Epithelial cell of esophagus (primary cell): ENCODE results near the gene PRDX6.

Experiments
- DNase-seq: peaks from one replicate; pipeline ENCODE4 v3.0.0; 2010; ENCODE audit warnings: low read depth
- H3K4me3 ChIP-seq: 2 replicates; pipeline ENCODE4 v1.5.1; 2011; ENCODE audit warnings: mild to moderate bottlenecking, low read length, control low read depth
- CTCF ChIP-seq: IDR thresholded peaks from 2 replicates; pipeline ENCODE4 v1.5.1; 2011; ENCODE audit warnings: low read depth, mild to moderate bottlenecking, low read length, control low read depth, inconsistent platforms; ENCODE audit not compliant: insufficient read depth; ENCODE audit errors: missing control alignments

PRDX6 gene

GRCh38 chr1:173496757-173497320 is 19.7 kb downstream of the PRDX6 start:
- TF ChIP-seq CTCF: no peak
- peak; percentile 29 for DNase-seq
- H3K4me3 ChIP-seq: no peak overlapping the region

GRCh38 chr1:173499729-173500128 is 22.6 kb downstream of the PRDX6 start:
- TF ChIP-seq CTCF: no peak
- H3K4me3 ChIP-seq: no peak overlapping the region
- DNase-seq: no peak

- H3K4me3 ChIP-seq: no peak overlapping the region
- no peak for DNase-seq
- TF ChIP-seq CTCF: no peak
These were observed 25.0 kb downstream of the PRDX6 start for GRCh38 chr1:173502104-173502503.

GRCh38 chr1:173503391-173503790 is 26.3 kb downstream of the PRDX6 start:
- no peak for TF ChIP-seq CTCF
- no peak overlapping the region for H3K4me3 ChIP-seq
- peak; percentile 31 for DNase-seq

GRCh38 chr1:173504268-173504667 is 27.1 kb downstream of the PRDX6 start:
- no peak for TF ChIP-seq CTCF
- H3K4me3 ChIP-seq: no peak overlapping the region
- no peak for DNase-seq

GRCh38 chr1:173505391-173505790 is 28.3 kb downstream of the PRDX6 start:
- H3K4me3 ChIP-seq: no peak overlapping the region
- peak; percentile 32 for DNase-seq
- no peak for TF ChIP-seq CTCF

- peak; percentile 54 for TF ChIP-seq CTCF
- no peak overlapping the region for H3K4me3 ChIP-seq
- peak; percentile 42 for DNase-seq
These were observed 29.3 kb downstream of the PRDX6 start for GRCh38 chr1:173506437-173506836.
